Measurements from ENCODE around the gene CFAP299.

CFAP299 gene

GRCh38 chr4:80529026-80529425 lies 193.5 kb downstream of the CFAP299 start:
- no peak for DNase-seq

GRCh38 chr4:80532674-80533333 lies 197.3 kb downstream of the CFAP299 start:
- no peak for DNase-seq

- DNase-seq: no peak
Measured at GRCh38 chr4:80535551-80535950, 200.0 kb downstream of the CFAP299 start.

- DNase-seq: no peak
Measured at GRCh38 chr4:80538276-80538926, 202.9 kb downstream of the CFAP299 start.

GRCh38 chr4:80539190-80539589 lies 203.7 kb downstream of the CFAP299 start:
- no peak for DNase-seq

- no peak for DNase-seq
Measured at GRCh38 chr4:80540349-80540748, 204.8 kb downstream of the CFAP299 start.

- no peak for DNase-seq
Measured at GRCh38 chr4:80540785-80541469, 205.4 kb downstream of the CFAP299 start.

GRCh38 chr4:80542747-80543146 lies 207.2 kb downstream of the CFAP299 start:
- DNase-seq: no peak

GRCh38 chr4:80560337-80560736 lies 224.8 kb downstream of the CFAP299 start:
- no peak for DNase-seq

- DNase-seq: no peak
Measured at GRCh38 chr4:80566203-80566872, 230.8 kb downstream of the CFAP299 start.

GRCh38 chr4:80568891-80569290 lies 233.4 kb downstream of the CFAP299 start:
- DNase-seq: no peak

GRCh38 chr4:80576796-80577195 lies 241.3 kb downstream of the CFAP299 start:
- no peak for DNase-seq

- no peak for DNase-seq
Measured at GRCh38 chr4:80578001-80578400, 242.5 kb downstream of the CFAP299 start.

GRCh38 chr4:80585542-80585941 lies 250.0 kb downstream of the CFAP299 start:
- DNase-seq: no peak

GRCh38 chr4:80586716-80587115 lies 251.2 kb downstream of the CFAP299 start:
- DNase-seq: no peak

GRCh38 chr4:80587871-80588385 lies 252.4 kb downstream of the CFAP299 start:
- DNase-seq: no peak

- no peak for DNase-seq
Measured at GRCh38 chr4:80592950-80593349, 257.4 kb downstream of the CFAP299 start.

- DNase-seq: no peak
Measured at GRCh38 chr4:80594701-80595100, 259.2 kb downstream of the CFAP299 start.

GRCh38 chr4:80608281-80608980 lies 272.9 kb downstream of the CFAP299 start:
- no peak for DNase-seq

GRCh38 chr4:80610199-80610598 lies 274.7 kb downstream of the CFAP299 start:
- DNase-seq: no peak

GRCh38 chr4:80610845-80611677 lies 275.5 kb downstream of the CFAP299 start:
- DNase-seq: no peak

GRCh38 chr4:80611678-80611979 lies 276.1 kb downstream of the CFAP299 start:
- DNase-seq: no peak
